ENCODE results near the gene GABRG3.

Gene GABRG3

DNA sequence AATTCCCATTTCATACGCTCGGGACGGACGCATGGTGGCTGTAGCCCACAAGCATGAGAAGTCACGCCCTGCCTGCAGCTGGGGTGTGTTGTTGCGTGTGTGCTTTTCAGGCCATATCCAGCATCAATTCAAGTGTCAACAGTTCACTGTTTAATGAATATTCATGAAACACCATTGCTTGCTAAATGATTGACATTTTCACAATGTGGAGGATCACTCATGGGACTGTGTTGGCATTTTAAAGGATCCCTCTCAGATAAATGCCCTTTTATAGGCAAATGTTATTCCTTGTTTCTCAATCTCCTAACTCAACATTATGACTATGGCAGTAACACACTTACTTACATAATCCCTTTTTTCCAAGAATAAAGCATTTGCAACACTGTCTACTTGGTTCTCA is 511.3 kb downstream of the GABRG3 start:
- DNase-seq, result no peak

DNA sequence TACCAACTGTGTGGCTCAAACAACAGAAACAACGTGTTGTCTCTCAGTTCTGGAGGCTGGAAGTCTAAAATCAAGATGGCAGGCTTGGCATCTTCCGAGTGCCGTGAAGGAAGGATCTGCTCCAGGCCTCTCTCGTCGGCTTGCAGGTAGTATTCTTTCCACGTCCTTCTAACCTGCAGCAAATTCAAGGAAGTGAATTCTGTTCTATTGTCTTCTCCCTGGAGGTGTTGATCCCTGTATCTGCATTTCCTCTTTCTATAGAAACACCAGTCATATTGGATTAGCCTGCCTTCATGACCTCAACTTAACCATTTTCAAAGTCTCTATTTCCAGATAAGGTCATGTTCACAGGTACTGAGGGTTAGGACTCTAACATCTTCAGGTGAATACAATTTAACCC is 512.1 kb downstream of the GABRG3 start:
- no peak for DNase-seq

DNA sequence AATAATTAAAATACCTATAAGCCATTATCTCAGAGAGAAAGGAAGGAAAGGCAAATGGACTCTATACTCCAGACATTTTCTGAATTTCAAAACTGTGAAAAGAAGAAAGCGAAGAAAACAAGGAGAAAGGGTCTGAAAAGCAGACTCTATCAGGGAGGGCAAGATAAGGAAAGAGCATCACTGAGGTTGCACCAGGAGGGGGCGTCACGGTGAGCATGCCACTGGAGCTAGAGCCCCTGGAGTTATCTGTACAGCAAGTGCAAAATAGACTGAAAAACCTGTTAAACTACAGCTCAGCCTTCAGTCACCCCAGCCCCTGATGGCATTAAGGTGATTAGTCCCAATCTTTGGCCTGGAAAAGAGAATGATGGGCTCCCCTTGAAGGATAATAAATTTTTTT is 514.3 kb downstream of the GABRG3 start:
- DNase-seq, result no peak

GRCh38 chr15:27486051-27486450 is 515.1 kb downstream of the GABRG3 start:
- peak in 1 of 2 experiments; percentile 42 for DNase-seq

DNA sequence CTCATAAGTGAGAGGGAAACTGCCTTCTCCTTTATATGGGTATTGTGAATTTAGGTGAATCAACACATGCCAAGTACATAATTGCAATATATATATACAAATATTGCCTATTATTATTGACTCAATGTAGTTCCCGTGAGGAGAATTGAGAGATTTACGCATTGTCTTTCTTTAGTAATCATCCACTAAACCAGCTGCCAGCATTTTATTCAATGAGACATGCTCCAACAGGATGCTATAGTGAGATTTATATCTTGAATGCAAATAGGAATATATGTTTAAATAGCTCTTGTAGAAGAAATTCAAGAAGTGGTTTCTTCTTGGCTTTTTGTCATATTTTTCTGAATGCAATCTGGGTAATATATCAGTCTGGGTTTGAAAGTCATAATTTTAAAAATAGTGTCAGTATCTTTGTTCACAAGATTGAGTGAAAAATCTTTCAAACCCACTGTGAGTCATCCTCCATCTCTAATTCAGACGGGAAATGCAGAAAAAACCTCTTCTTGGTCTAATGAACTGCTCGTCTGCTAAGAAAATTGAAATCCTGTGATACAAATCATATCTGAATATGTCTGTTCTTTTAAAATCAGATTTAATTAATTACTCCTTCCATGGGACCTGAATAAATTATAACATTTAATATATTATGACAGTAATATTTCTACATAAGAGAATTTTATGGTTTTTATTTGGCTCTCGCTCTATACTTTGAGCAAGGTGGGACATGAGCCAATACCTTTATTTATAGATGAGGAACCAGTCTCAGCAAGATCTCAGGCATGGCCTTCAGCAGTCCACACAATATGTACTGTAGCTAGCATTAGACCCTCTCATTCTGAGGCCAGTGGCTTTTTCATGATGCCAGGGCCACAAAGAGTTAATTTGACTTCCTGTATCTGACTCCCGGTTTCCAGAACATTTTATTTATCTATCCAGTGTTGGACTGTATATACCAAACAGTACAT is 516.0 kb downstream of the GABRG3 start:
- DNase-seq, result peak; percentile 3 to 5

DNA sequence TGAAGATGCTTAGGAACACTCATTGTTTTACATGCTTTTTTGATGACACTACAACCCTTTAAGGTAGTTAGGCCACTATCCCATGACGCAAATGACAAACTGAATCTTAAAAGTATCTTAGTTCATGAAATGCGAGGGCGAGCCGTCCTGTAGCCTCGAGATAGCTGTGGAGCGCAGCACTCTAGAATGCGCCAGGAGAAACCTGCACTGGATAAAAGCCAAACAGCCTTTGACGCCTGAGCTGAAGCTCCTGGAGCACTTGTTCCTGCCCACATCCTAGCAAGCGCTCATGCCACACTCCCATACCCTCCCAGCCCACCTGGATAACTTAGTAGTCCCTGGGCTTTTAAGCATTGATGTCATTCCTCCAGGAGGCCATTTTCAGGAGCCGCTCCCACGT is 516.9 kb downstream of the GABRG3 start:
- DNase-seq, result no peak

- DNase-seq, result no peak
Measured at GRCh38 chr15:27490867-27491595, 520.0 kb downstream of the GABRG3 start.

DNA sequence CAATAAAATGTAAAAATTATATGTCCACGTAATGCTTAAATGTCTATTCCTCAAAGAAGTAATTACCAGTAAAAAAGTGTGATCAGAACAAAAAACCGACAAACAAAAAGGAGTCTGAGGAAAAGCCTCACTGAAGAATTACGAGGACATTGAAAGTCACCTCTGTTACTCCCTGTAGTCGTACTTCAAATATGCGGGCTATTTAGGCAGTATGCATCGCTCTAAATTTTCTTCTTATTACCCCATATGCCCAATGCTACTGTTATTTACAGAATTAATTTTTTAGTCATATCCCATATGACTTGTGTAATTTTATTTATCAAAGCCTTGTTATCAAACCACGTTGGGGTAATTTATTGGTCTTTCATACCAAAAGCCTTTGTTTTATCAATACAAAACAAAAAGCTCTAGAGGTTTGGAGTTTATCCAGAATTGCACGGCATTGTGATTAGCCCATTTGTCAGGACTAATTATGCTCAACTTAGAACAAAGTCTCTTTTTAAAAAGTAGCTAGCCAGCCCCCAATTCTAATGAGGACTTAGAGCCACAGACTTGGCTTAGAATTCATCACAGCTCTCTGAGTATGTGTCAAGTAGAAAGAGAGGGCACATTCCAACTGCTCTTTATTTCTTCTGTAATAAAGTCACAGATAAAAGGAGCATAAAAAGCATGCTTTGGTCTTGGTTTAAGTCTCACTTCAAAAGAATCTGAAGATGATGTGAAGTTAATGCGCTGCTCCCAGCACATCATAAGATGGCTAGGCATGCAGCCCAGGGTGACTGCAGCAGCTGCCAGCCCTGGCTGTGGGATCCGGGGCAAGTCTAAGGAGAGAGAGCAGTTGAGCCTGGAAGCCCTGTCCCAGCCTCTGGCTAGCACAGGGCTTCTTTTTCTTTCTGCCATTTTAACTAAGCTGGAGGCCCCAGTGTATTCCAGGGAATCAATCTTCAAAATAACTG is 521.0 kb downstream of the GABRG3 start:
- DNase-seq, result no peak

- DNase-seq, result no peak
Measured at GRCh38 chr15:27495963-27496459, 525.0 kb downstream of the GABRG3 start.

DNA sequence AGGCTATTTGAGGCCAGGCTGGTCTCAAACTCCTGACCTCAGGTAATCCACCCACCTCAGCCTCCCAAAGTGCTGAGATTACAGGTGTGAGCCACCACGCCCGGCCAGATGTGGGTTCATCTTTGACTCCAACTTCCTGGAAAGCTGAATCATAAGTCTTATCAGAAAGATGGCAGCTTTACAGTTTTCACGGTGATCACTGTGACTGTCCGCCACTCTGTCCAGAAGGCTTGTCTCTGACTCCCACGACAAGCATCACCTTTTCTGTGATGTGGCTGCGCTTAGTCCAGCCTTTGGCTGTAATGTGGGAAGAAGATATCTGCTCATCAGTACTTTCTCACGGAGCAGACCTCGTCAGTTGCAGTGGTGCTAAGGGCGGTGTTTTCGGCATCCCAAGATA is 527.7 kb downstream of the GABRG3 start:
- DNase-seq, result no peak

GRCh38 chr15:27499191-27499590 is 528.2 kb downstream of the GABRG3 start:
- DNase-seq, result no peak

DNA sequence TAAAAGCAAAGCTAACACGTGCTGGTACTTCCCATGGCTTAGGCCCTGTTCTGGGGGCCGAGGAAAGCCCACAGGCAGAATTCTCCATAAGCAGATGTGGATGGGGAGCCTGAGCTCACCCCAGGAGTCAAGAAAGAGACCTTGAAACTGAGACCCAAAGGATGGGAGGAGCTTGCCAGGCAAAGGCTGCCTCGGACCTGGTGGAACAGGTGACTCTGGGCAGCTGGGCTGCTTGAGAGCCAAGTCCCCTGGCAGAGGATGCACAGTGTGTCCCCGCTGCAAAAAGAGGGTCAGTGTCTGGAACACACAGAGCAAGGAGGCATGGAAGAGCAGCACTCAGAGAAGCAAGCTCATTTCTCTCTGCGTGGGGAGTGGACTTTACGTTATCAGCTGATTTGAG is 528.7 kb downstream of the GABRG3 start:
- no peak for DNase-seq

DNA sequence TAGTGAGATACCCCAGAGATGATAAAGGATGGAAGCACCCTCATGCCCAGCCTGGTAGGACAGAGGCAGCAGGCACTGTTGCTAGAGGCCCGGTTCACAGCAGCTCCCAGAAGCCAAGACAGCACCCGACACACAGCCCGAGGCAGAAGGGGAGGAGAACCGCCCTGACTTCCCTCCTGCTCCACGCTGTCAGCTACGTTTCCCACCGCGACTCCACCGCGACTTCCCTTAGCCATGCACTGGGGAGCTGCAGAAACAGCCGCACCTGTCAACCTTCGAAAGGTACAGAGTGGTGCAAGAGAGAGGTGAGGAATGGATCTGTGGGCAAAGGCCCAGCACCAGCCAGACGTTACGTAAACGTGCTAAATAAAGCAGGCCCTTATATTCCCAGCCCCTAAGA is 529.2 kb downstream of the GABRG3 start:
- DNase-seq, result no peak

DNA sequence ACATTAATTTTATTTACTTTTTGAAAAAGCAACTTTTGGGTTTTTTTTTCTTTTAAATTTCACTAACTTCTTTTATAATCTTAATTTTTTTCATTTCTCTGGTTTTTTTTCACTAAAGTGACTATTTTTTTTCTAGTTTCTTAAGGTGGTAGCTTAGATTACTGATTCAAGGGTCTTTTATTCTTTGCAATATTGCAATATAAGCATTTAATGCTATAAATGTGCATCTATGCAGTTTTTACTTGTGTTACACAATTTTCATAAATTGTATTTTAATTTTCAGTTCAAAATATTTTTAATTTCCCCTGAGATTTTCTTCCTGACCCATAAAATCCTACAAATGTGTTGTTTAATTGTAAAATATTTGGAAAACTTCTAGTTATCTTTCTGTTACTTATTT is 535.8 kb downstream of the GABRG3 start:
- no peak for DNase-seq

DNA sequence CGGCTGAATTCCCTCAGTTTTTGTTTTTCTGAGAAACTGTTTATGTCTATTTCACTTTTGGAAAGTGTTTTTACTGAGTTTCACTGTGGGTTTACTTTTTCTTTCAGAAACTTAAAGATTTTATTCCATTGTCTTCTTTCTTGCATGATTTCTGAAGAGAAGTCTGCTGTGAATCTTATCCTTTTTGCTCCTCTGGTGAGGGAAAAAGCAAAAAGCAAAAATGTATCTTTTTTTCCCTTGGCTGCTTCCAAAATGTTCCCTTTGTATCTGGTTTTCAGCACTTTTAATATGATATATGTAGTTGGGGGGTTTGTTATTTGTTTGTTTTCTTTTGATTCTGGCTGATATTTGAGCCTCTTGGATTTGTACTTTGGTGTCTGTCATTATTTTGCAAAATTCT is 538.0 kb downstream of the GABRG3 start:
- no peak for DNase-seq

GRCh38 chr15:27512281-27513001 is 541.5 kb downstream of the GABRG3 start:
- no peak for DNase-seq

DNA sequence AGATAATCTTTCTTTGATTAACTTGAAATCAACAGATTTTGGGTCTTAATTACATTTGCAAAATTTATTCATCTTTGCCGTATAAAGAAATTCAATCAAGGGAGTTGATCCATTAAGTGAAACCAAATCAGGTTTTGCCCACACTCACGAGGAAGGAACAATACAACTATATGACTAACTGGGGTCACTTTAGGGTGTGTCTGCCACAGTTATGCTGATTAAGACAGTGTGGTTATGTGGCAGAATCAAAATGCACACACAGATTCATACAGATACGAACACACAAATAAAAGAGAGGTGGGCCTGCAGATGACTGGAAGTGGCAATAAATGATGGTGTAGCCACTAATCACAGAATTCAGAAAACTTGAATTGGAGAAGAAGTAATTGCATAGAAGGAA is 543.5 kb downstream of the GABRG3 start:
- DNase-seq, result no peak

- DNase-seq, result no peak
Measured at GRCh38 chr15:27527490-27528067, 556.6 kb downstream of the GABRG3 start.

- no peak for DNase-seq
Measured at GRCh38 chr15:27529399-27529798, 558.4 kb downstream of the GABRG3 start.

DNA sequence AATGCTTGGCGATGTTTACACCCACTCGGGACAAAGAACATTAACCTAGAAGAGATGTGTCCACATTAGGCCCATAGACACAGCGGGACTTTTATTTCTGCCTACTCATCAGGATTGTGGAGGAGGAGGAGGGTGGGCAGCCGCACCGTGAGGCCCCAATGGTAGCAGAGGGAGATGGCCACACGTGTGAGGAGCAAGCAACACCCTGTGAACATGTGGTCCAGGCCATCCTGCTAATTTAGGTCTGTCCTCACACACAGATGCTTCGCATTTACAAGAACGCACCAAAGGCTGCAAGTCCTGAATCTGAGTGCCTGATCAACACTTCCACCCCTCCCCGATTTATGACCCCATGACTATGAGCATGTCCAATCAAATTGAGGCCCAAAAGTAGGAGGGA is 560.0 kb downstream of the GABRG3 start:
- no peak for DNase-seq

DNA sequence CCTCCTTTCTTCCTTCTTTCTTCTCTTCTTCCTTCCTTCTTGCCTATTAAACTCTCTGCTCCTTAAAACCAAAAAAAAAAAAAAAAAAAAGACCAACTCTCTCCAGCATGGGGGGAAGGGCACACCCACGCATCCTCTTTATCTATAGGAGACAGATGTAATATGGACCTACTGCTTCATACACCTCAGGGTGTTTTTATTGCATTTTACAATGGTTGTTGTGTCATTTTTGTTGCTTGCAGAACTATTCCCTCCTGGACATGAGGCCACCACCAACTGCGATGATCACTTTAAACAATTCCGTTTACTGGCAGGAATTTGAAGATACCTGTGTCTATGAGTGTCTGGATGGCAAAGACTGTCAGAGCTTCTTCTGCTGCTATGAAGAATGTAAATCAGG is 561.4 kb downstream of the GABRG3 start:
- DNase-seq, result no peak
